ENCODE data around the gene NAIF1.
"Not testable (repeated sequence)": the region's sequence is repeated elsewhere in the genome, so short reads cannot be mapped to it uniquely, and the experiment has no call there.

NAIF1 gene

DNA sequence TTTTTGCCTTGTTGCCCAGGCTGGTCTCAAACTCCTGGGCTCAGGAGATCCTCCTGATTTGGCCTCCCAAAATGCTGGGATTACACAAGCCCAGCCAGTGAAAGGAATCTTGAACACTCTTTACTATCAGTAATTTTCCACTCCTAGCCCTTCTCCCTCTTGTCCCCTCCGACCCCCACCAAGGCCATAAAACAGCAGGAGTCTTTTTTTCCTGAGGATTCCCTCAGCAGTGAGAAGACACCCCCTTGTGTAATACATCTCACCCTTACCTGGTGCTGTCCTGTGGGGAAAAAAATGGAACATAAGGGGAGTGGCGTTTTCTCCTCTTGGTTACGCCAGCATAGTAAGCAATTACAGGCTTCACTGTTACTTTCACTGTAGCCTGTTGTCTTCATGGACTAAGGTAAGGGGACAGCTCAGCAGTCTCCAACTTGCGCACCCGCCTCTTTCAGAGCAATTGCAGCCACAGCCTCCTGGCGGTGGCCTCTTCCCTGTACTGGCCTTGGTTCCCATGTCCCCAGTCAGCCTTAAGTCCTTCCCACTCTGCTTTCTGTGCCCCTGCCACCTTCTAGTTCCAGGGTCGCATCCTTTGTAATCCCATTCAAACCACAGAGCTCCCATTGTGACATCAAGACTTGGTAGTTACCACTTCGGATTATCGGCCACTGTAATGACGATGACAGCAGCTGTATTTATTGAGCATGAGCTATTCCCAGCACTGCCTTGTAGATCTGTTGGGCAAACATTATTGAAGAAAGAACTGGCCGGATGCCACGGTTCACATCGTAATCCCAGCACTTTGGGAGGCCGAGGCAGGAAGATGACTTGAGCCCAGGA is 10.0 kb downstream of the NAIF1 start:
- no peak for DNase-seq

GRCh38 chr9:128056086-128056485 is 11.0 kb downstream of the NAIF1 start:
- DNase-seq: no peak

DNA sequence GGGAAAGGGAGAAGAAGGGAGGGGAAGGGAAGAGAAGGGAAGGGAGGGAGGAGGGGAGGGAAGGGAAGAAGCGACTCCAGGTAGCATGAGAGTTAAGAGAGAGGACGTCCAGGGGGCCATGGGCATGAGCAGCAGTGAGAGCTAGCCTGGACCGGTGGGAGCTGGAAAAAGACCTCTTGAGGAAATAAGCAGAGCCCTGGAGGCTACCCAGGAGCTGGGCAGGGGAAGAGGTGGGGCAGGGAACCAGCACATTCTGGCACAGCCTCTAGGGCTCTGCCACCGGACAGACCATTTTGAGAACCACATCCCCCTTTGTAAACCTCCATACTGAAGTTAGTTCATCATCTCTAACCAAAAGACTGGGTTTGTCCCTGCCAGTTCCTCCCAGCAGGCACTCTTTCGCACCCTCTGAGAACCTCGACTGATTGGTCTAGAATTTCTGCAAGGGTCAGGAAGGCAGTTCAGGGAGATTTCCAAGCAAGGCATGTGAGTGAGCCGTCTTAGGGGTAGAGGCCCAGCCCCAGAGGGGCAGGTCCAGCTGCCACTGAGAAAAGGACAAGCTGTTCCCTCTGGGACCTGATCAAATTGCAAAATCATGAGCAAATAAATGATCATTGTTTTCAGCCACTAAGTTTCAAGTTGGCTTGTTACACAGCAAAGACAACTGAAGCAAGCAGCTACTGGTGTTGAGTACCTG is 11.6 kb downstream of the NAIF1 start:
- no peak for DNase-seq

- DNase-seq: no peak
Measured at GRCh38 chr9:128054087-128054486, 13.0 kb downstream of the NAIF1 start.

DNA sequence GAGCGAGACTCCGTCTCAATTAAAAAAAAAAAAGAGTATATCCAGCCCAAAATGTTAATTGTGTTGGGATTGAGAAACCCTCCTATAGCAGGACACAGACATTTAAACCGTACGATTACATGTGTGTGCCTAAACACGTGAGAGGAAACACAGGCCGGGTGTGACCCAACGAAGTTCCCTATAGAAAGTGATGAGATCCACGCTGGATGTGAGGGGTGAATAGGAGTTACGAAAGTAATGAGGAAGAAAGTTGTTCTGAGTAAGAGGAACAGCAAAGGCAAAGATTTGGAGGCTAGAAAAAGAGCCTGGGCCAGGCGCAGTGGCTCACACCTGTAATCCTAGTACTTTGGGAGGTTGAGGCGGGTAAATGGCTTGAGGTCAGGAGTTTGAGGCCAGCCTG is 13.6 kb downstream of the NAIF1 start:
- peak; percentile 58 for DNase-seq

- no peak for DNase-seq
Measured at GRCh38 chr9:128051932-128052709, 15.0 kb downstream of the NAIF1 start.

GRCh38 chr9:128049843-128050242 is 17.3 kb downstream of the NAIF1 start:
- DNase-seq: no peak

- DNase-seq: no peak
Measured at GRCh38 chr9:128048663-128049062, 18.5 kb downstream of the NAIF1 start.

DNA sequence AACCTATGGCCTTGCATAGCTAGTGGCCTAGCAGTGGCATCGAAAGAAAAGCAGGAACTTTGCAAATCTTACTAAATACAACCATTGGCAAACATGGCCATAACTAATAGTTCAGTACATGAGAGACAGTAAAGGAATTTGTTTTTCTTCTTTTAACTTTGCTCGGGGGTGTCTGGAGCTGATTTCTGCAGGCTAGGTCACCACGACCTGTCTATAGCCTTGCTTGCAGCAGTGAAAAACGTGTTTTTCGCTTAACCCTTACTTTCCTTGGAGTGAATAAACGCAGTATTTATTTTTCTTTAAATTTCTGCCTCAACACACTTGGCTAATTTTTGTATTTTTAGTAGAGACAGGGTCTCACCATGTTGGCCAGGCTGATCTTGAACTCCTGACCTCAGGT is 19.9 kb downstream of the NAIF1 start:
- DNase-seq: no peak

DNA sequence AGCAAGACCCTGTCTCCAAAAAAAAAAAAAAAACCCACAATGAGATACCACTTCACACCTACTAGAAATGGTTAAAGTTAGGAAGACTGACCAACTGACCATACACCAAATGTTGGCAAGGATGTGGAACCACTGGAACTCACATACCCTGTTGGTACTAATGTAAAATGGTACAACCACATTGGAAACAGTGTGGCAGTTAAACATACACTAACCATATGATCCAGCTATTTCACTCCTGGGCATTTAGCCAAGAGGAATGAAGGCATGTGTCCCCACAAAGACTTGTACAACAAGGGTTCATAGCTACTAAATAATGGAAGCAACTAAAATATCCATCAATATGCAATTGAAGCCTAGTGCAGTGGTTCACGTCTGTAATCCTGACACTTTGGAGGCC is 21.3 kb downstream of the NAIF1 start:
- DNase-seq: no peak

GRCh38 chr9:128045409-128045808 is 21.7 kb downstream of the NAIF1 start:
- DNase-seq: not testable (repeated sequence)

GRCh38 chr9:128043467-128043868 is 23.7 kb downstream of the NAIF1 start:
- DNase-seq: no peak

GRCh38 chr9:128042043-128042442 is 25.1 kb downstream of the NAIF1 start:
- no peak for DNase-seq

GRCh38 chr9:128040783-128041182 is 26.3 kb downstream of the NAIF1 start:
- DNase-seq: not testable (repeated sequence)

DNA sequence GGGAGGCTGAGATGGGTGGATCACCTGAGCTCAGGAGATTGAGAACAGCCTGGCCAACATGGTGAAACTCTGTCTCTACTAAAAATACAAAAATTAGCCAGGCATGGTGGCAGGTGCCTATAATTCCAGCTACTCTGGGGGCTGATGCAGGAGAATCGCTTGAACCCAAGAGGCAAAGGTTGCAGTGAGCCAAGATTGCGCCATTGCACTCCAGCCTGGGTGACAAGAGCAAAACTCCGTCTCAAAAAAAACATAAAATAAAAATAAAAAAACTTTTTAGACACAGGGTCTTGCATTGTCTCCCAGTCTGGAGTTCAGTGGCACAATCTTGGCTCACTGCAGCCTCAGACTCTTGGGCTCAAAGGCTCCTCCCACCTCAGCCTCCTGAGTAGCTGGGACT is 30.6 kb downstream of the NAIF1 start:
- not testable (repeated sequence) for DNase-seq

DNA sequence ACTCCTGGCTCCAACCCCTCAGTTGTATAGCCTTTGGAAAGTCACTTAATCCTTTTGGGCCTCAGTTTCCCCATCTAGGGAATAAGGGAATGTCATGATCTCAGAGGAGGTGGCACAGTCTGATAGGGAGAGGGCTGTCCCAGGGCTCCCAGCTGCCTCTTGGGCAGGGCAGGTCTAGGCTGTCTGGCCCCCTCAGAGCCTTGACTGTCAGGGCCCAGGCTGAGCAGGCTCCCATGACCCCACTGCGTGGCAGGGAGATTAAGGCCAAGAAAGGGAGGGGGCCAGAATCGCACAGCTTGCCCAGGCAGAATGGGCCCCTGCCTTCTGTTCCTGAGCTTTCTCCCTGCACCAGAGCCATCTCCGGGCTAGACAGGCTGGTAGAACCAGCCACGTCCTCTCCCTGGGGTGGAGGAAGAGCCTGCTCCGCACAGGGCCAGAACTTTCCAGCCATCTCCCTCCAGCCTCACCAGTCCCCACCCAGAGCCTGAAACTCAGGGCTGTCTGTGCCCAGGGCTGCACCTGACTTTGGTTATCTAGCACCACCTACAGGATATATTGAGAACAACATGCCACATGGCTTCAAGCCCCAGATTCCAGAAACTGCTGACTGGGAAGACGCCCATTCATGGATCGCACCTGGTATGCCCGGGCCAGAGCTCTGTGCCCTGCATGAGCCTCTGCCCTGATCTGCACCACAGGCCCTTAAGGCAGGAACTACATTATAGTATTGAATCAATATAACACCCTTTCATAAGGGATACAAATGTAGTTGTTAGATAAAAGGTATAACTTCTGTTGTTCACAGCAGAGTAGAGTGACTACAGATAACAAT is 32.1 kb downstream of the NAIF1 start:
- peak; percentile 45 for DNase-seq

- no peak for DNase-seq
Measured at GRCh38 chr9:128033609-128034008, 33.5 kb downstream of the NAIF1 start.

- DNase-seq: no peak
Measured at GRCh38 chr9:128027705-128028104, 39.4 kb downstream of the NAIF1 start.

DNA sequence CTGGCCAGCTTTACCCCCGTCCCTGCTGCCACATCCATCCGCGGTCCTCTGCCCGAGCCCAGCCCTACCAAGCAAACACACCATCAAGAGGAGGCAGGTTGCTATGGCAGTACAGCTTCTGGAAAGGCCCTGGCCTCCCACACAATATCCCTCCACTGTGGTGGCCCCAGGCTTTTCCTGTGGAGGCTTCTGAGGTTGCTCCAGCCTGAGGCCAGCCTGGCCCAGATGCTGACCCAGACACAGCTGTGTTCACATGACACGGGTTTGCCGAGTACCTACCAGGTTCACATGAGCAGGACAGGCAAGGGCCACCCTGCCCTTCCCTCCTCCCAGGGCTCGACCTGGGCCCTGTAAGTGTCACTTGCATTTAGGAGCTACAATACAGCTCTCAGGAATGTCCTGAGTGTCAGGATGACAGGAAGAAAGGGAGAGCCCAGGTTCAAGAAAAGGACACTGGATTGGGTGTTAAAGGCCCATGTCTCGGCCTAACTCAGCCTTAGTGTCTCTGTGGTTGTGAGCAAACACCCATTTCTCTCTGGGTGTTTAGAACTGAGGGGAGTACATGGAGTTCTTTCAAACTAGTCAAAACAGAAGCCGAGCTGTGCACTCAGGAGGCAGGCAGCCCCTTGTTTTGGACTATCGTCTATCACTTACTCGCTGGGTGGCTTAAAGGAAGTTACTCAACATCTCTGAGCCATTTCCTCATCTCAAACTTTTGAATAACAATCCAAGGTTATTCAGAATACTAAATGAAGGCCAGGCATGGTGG is 40.2 kb downstream of the NAIF1 start:
- DNase-seq: peak; percentile 65

DNA sequence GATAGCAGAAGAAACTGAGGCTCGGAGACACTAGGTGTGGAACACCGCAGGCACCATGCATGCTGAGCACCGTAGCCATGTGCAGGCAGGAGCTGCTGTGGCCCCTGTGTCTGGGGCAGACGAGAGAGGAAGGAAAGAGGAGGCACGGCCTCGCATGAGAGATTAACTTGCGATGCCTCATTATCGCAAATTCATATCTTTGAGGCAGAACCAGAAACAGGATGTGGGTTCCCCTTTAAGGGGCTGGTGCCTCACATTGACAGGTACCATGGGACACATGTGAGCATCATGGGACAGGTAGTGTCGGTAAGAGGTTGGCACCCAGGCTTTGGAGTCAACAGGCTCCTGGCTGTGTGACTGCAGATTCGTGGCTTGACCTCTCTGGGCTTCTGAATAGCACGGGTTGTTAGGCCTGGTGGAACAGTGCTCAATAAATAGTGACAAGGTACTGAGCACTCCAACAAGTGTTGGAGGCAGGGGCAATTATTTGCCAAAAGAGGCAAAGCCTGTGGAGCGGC is 40.8 kb downstream of the NAIF1 start:
- DNase-seq: peak; percentile 72

DNA sequence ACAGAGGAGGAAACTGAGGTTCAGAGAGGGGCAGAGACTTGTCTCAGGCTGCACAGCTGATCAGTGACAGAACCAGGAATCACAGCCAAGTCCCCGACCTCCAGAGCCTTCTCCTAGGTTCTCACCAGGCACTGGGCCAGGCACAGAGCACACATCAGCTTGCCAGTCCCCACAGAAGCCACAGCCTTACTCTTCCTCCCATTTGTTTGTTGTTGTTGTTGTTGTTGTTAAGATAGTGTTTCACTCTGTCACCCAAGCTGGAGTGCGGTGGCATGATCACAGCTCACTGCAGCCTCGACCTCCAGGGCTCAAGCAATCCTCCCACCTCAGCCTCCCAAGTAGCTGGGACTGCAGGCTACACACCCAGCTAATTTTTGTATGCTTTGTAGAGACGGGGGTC is 41.4 kb downstream of the NAIF1 start:
- DNase-seq: no peak
